Measurements from ENCODE around the gene NIPAL4. TPM values are rescaled to one million over a fixed set of nuclear protein-coding genes. Genes with fewer than 3 reads are reported as not detected.
A peak's percentile ranks its signal among the peaks of the same experiment; 100 is the strongest.
"Not testable (repeated sequence)": the region's sequence is repeated elsewhere in the genome, so short reads cannot be mapped to it uniquely, and the experiment has no call there.

NIPAL4 gene
- total RNA-seq (under 1 TPM; 0.34 to 0.50 (median 0.38) TPM), polyA plus RNA-seq (under 1 TPM; 0.03 to 0.18 (median 0.13) TPM)
- long read RNA-seq, donor 1 = 0 reads
- long read RNA-seq, donor 2 = 0 reads

GRCh38 chr5:157459715-157460599 lies at the start of gene NIPAL4:
Gene NIPAL4 (plus strand): TSS chr5:157460213. CDS start chr5:157460321, 108 bp downstream.
- peaks cover 0 to 22% (median 7%) of the 10 kb centered on the region in 3 donors for H3K27me3 ChIP-seq (ENCODE audit: insufficient read depth in 3 of 3, low read length in 2 of 3)
- H3K4me3 ChIP-seq = peak within 1 kb of the TSS; percentile 56
- peak; percentile 24 to 38 (median 31) for ATAC-seq
- no peaks in the 10 kb centered on the region for H3K36me3 ChIP-seq (ENCODE audit: insufficient read depth in 1 of 2, low read depth in 1 of 2)
- peaks cover 7% of the 10 kb centered on the region for H3K4me1 ChIP-seq
- no peak for DNase-seq
- intact Hi-C loops (cut with DNase I) = no loop called here
- 5 to 6% (median 5%) methylated on average over 38 to 54 of the region's 54 CpGs for WGBS, 3 donors
- TF ChIP-seq, protein P1, sequence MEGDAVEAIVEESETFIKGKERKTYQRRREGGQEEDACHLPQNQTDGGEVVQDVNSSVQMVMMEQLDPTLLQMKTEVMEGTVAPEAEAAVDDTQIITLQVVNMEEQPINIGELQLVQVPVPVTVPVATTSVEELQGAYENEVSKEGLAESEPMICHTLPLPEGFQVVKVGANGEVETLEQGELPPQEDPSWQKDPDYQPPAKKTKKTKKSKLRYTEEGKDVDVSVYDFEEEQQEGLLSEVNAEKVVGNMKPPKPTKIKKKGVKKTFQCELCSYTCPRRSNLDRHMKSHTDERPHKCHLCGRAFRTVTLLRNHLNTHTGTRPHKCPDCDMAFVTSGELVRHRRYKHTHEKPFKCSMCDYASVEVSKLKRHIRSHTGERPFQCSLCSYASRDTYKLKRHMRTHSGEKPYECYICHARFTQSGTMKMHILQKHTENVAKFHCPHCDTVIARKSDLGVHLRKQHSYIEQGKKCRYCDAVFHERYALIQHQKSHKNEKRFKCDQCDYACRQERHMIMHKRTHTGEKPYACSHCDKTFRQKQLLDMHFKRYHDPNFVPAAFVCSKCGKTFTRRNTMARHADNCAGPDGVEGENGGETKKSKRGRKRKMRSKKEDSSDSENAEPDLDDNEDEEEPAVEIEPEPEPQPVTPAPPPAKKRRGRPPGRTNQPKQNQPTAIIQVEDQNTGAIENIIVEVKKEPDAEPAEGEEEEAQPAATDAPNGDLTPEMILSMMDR (IDR thresholded peaks at IDR 0.05) = no peak
- no peak within 1 kb of the TSS for H3K27ac ChIP-seq
- H3K9me3 ChIP-seq = no peaks in the 10 kb centered on the region

DNA sequence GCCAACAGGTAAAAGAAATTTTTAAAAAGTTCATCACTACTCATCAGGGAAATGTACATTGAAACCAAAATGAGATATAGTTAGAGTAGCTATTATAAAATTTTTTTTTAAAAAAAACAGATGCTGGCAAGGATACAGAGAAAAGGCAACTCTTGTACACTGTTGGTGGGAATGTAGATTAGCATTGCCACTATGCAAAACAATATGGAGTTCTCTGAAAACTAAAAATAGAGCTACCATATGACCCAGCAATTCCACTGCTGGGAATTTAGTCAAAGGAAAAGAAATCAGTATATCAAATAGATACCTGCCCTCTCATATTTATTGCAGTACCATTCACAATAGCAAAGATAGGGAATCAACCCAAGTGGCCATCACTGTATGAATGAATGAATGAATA lies 44.2 kb upstream of the NIPAL4 start:
- Histone ChIP-seq H3K27me3 (ENCODE audit: insufficient read depth in 3 of 3, low read length in 2 of 3) (no peaks in the 10 kb centered on the region), H3K36me3 (ENCODE audit: insufficient read depth in 1 of 2, low read depth in 1 of 2) (no peaks in the 10 kb centered on the region), H3K27ac (no peak overlapping the region), H3K4me3 (no peak overlapping the region), H3K4me1 (no peaks in the 10 kb centered on the region), H3K9me3 (peaks cover 4% of the 10 kb centered on the region)
- TF ChIP-seq, protein P1 (IDR thresholded peaks at IDR 0.05) = no peak
- DNase-seq (no peak), ATAC-seq (no peak)
- intact Hi-C loops (cut with DNase I) = no loop called here

DNA sequence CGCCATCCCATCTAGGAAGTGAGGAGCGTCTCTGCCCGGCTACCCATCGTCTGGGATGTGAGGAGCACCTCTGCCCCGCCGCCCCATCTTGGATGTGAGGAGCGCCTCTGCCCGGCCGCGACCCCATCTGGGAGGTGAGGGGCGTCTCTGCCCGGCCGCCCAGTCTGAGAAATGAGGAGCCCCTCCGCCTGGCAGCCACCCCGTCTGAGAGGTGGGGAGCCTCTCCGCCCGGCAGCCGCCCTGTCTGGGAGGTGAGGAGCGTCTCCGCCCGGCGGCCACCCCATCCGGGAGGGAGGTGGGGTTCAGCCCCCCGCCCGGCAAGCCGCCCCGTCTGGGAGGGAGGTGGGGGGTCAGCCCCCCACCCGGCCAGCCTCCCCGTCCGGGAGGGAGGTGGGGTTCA lies 40.5 kb upstream of the NIPAL4 start:
- H3K27me3 ChIP-seq (ENCODE audit: insufficient read depth in 3 of 3, low read length in 2 of 3); DNase-seq; H3K9me3 ChIP-seq; H3K4me3 ChIP-seq; intact Hi-C loops (cut with DNase I); ATAC-seq; H3K36me3 ChIP-seq (ENCODE audit: insufficient read depth in 1 of 2, low read depth in 1 of 2); H3K27ac ChIP-seq; H3K4me1 ChIP-seq: not testable (repeated sequence)
- 97 to 99% (median 98%) methylated on average over 23 to 30 of the region's 30 CpGs for WGBS, 3 donors

DNA sequence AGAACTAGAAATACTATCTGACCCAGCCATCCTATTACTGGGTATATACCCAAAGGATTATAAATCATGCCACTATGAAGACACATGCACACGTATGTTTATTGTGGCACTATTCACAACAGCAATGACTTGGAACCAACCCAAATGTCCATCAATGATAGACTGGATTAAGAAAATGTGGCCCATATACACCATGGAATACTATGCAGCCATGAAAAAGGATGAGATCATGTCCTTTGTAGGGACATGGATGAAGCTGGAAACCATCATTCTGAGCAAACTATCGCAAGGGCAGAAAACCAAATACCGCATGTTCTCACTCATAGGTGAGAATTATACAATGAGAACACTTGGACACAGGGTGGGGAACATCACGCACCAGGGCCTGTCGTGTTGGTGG lies 30.1 kb upstream of the NIPAL4 start:
- intact Hi-C loops (cut with DNase I) = loop anchor here (2.0 to 10.0 kb wide), 5 partner anchors 47 to 315 kb away; partner anchors contain the start of gene LSM11 (in 1 of the 2)
- not testable (repeated sequence) for ATAC-seq; H3K4me1 ChIP-seq; DNase-seq; H3K36me3 ChIP-seq (ENCODE audit: insufficient read depth in 1 of 2, low read depth in 1 of 2); H3K4me3 ChIP-seq; H3K9me3 ChIP-seq; H3K27ac ChIP-seq; H3K27me3 ChIP-seq (ENCODE audit: insufficient read depth in 3 of 3, low read length in 2 of 3)
- 94 to 95% (median 95%) methylated on average over 5 of the region's 5 CpGs for WGBS, 3 donors

- 25 to 32% (median 26%) methylated on average over 4 of the region's 4 CpGs for WGBS, 3 donors
- H3K4me3 ChIP-seq = no peak overlapping the region
- ATAC-seq (peak; percentile 61 to 90 (median 78)), DNase-seq (no peak)
- H3K27me3 ChIP-seq (ENCODE audit: insufficient read depth in 3 of 3, low read length in 2 of 3) = no peaks in the 10 kb centered on the region
- H3K27ac ChIP-seq = no peak overlapping the region
- intact Hi-C loops (cut with DNase I) = loop anchor here (2.0 to 10.0 kb wide), 5 partner anchors 45 to 313 kb away; partner anchors contain the start of gene LSM11 (in 1 of the 2)
- no peaks in the 10 kb centered on the region for H3K4me1 ChIP-seq
- no peaks in the 10 kb centered on the region for H3K36me3 ChIP-seq (ENCODE audit: insufficient read depth in 1 of 2, low read depth in 1 of 2)
- TF ChIP-seq, protein P1 (IDR thresholded peaks at IDR 0.05) = peak; percentile 62
- no peaks in the 10 kb centered on the region for H3K9me3 ChIP-seq
Observed at GRCh38 chr5:157431544-157432200, 28.3 kb upstream of the NIPAL4 start.

All from psoas muscle (tissue), 8 donors.